Neural progenitor cell (in vitro differentiated cells): ENCODE measurements around the gene PRKAG2. TPM values are rescaled to one million over a fixed set of nuclear protein-coding genes. Genes with fewer than 3 reads are reported as not detected.

Source experiments
- DNase-seq: peaks from one replicate; pipeline ENCODE4 v3.0.0-alpha.2; 2016; ENCODE audit warnings: low spot score
- H2AFZ ChIP-seq: fragments of 200-600 bp; sonication (generic); replicated peaks from 2 replicates; pipeline ENCODE4 v1.6.1; 2016; ENCODE audit warnings: antibody characterized with exemption
- H3F3A ChIP-seq: fragments of 200-600 bp; sonication (generic); 2 replicates; pipeline ENCODE4 v1.6.1; 2016; ENCODE audit warnings: antibody characterized with exemption, low read depth
- H3K27ac ChIP-seq: fragments of 200-600 bp; sonication (generic); 2 replicates; pipeline ENCODE4 v1.5.1; 2016; ENCODE audit warnings: mild to moderate bottlenecking
- H3K27me3 ChIP-seq: fragments of 200-600 bp; sonication (generic); 2 replicates; pipeline ENCODE4 v1.6.1; 2016; ENCODE audit warnings: mild to moderate bottlenecking, moderate library complexity
- H3K36me3 ChIP-seq: fragments of 200-600 bp; sonication (generic); 2 replicates; pipeline ENCODE4 v1.5.1; 2016
- H3K4me1 ChIP-seq: fragments of 200-600 bp; sonication (generic); 2 replicates; pipeline ENCODE4 v1.6.1; 2016; ENCODE audit warnings: mixed run types
- H3K4me2 ChIP-seq: fragments of 200-600 bp; sonication (generic); 2 replicates; pipeline ENCODE4 v1.6.1; 2016
- H3K4me3 ChIP-seq: fragments of 200-600 bp; sonication (generic); 2 replicates; pipeline ENCODE4 v1.5.1; 2016
- H3K79me2 ChIP-seq: fragments of 200-600 bp; sonication (generic); 2 replicates; pipeline ENCODE4 v1.6.1; 2016; ENCODE audit warnings: low read depth
- H3K9ac ChIP-seq: fragments of 200-600 bp; sonication (generic); 2 replicates; pipeline ENCODE4 v1.6.1; 2016
- H3K9me3 ChIP-seq: fragments of 200-600 bp; sonication (generic); 2 replicates; pipeline ENCODE4 v1.5.1; 2016; ENCODE audit warnings: low read depth
- H4K20me1 ChIP-seq: fragments of 200-600 bp; sonication (generic); 2 replicates; pipeline ENCODE4 v1.6.1; 2016; ENCODE audit warnings: low read depth
- H3K27ac Mint-ChIP-seq: 3 replicates; pipeline ENCODE4 v1.8.0; 2021; ENCODE audit warnings: mixed read lengths
- H3K27me3 Mint-ChIP-seq: 2 replicates; pipeline ENCODE4 v1.8.0; 2022; ENCODE audit warnings: low read depth, mild to moderate bottlenecking, inconsistent platforms, moderate library complexity, mixed read lengths; ENCODE audit not compliant: insufficient read depth
- H3K36me3 Mint-ChIP-seq: 3 replicates; pipeline ENCODE4 v1.8.0; 2021; ENCODE audit warnings: mixed read lengths
- H3K4me1 Mint-ChIP-seq: 3 replicates; pipeline ENCODE4 v1.8.0; 2021; ENCODE audit warnings: mixed read lengths
- H3K4me3 Mint-ChIP-seq: 3 replicates; pipeline ENCODE4 v1.8.0; 2021; ENCODE audit warnings: mild to moderate bottlenecking, moderate library complexity, mixed read lengths
- H3K9me3 Mint-ChIP-seq: 3 replicates; pipeline ENCODE4 v1.8.0; 2020; ENCODE audit warnings: mixed read lengths
- CTCF ChIP-seq: fragments of 200-600 bp; sonication (generic); IDR thresholded peaks from 2 replicates; pipeline ENCODE4 v1.5.1; 2017; ENCODE audit warnings: antibody characterized with exemption, mild to moderate bottlenecking
- EZH2 ChIP-seq: fragments of 200-600 bp; sonication (generic); IDR thresholded peaks from 2 replicates; pipeline ENCODE4 v1.6.1; 2017; ENCODE audit warnings: antibody characterized with exemption, mild to moderate bottlenecking, moderate library complexity
- EZH2phosphoT487 ChIP-seq: fragments of 200-600 bp; sonication (generic); IDR thresholded peaks from 2 replicates; pipeline ENCODE4 v1.6.1; 2017; ENCODE audit warnings: antibody characterized with exemption
- total RNA-seq: library from RNA; depleted of rRNA; stranded (reverse); fragments of >200 nt; gene quantifications from 2 replicates; pipeline ENCODE4 v1.2.3, GENCODE V29; 2015; ENCODE audit warnings: low replicate concordance

Gene PRKAG2
- total RNA-seq, 1 donor from 2014 or later: 11.4 TPM

DNA sequence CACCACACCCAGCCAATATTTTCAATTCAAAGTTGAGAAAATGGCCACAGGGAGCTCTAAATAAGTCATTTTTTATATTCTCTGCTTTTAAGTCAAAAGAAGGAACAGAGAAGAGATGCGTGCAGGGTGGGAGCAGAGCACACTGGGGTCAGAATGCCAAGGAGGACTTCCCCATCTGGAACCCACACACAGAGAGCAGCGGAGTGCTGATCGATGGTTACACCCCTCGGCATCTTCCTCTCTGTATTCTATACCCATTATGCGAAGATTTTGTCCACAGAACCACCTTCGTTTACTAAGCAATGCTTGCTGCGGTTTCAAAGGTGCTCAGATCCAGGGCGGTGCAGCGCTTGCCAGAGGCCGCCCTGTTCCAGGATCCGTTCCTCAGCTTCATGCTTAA lies 265.9 kb downstream of the PRKAG2 start:
- no peak overlapping the region for H3K4me2 ChIP-seq
- Mint-ChIP-seq H3K9me3 (no peaks in the 10 kb centered on the region), H3K4me3 (no peak overlapping the region), H3K36me3 (peaks cover 2% of the 10 kb centered on the region), H3K4me1 (peaks cover 7% of the 10 kb centered on the region), H3K27ac (no peak overlapping the region), H3K27me3 (peaks cover 6% of the 10 kb centered on the region)
- H3K4me1 ChIP-seq: peaks cover 4% of the 10 kb centered on the region
- no peaks in the 10 kb centered on the region for H3K9me3 ChIP-seq
- no peak overlapping the region for H3K27ac ChIP-seq
- H3K4me3 ChIP-seq: no peak overlapping the region
- no peaks in the 10 kb centered on the region for H3K27me3 ChIP-seq
- TF ChIP-seq EZH2: no peak
- TF ChIP-seq CTCF: no peak
- TF ChIP-seq EZH2phosphoT487: no peak
- no peak for DNase-seq
- no peak overlapping the region for H2AFZ ChIP-seq
- H3K36me3 ChIP-seq: no peaks in the 10 kb centered on the region
- H3K79me2 ChIP-seq: no peaks in the 10 kb centered on the region
- no peaks in the 10 kb centered on the region for H3F3A ChIP-seq
- no peaks in the 10 kb centered on the region for H4K20me1 ChIP-seq
- H3K9ac ChIP-seq: no peak overlapping the region

DNA sequence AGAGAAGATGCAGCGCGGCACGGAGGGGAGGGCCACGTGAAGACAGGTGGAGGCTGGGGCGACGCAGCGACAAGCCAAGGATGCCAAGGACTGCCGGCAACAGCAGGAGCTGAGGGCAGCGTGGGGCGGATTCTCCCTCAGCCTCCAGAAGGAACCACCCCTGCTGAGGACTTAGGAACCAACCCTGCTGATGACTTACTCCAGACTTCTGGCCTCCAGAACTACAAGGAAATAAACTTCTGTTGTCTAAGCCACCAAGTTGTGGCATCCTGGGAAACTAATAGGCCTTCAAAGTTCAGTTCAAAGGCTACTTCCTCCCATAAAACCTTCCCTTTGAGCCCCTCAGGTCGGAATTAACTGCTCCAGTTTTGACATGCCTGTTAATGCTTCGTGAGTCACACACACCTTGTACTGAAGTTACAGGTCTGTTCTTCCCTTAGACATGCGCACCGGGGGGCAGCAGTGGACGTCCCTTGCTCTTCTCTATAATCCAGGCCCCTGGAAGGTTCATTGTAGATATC lies 268.8 kb downstream of the PRKAG2 start:
- Histone ChIP-seq H2AFZ (no peak overlapping the region), H3F3A (no peaks in the 10 kb centered on the region), H3K27ac (no peak overlapping the region), H3K9ac (no peak overlapping the region), H3K36me3 (no peaks in the 10 kb centered on the region), H3K4me2 (no peak overlapping the region), H3K9me3 (no peaks in the 10 kb centered on the region), H3K4me3 (no peak overlapping the region), H3K27me3 (no peaks in the 10 kb centered on the region), H3K79me2 (no peaks in the 10 kb centered on the region), H3K4me1 (peaks cover 4% of the 10 kb centered on the region), H4K20me1 (no peaks in the 10 kb centered on the region)
- no peak overlapping the region for H3K4me3 Mint-ChIP-seq
- peaks cover 2% of the 10 kb centered on the region for H3K9me3 Mint-ChIP-seq
- peaks cover 2% of the 10 kb centered on the region for H3K36me3 Mint-ChIP-seq
- peak overlapping the region; percentile 57 for H3K27ac Mint-ChIP-seq
- no peak for DNase-seq
- TF ChIP-seq CTCF (no peak), EZH2 (no peak), EZH2phosphoT487 (no peak)
- H3K27me3 Mint-ChIP-seq: peaks cover 6% of the 10 kb centered on the region
- peaks cover 7% of the 10 kb centered on the region for H3K4me1 Mint-ChIP-seq

DNA sequence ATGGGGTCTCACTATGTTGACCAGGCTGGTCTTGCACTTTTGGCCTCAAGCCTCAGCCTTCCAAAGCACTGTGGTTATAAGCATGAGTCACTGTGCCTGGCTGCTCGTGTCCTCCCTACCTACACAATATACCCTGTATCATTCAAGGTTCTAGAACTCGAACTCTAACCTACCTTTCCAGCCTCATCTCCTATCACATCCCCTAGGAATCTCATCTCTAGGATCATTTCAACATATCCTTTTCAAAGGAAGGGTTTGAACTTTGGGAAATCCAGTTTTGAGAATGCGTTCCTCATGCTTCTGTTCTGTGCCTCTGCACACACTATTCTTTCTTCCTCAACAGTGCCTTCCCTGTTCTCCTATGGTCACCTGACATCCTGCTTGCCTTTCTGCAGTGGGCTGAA lies 269.4 kb downstream of the PRKAG2 start:
- Histone ChIP-seq H3K4me3 (no peak overlapping the region), H3K9ac (no peak overlapping the region), H3K27ac (no peak overlapping the region), H3K36me3 (no peaks in the 10 kb centered on the region), H3K27me3 (no peaks in the 10 kb centered on the region), H3K9me3 (no peaks in the 10 kb centered on the region), H3K79me2 (no peaks in the 10 kb centered on the region), H4K20me1 (no peaks in the 10 kb centered on the region), H3K4me1 (peaks cover 4% of the 10 kb centered on the region), H3K4me2 (no peak overlapping the region), H2AFZ (no peak overlapping the region), H3F3A (no peaks in the 10 kb centered on the region)
- H3K9me3 Mint-ChIP-seq: peaks cover 2% of the 10 kb centered on the region
- DNase-seq: no peak
- H3K4me3 Mint-ChIP-seq: no peak overlapping the region
- H3K27ac Mint-ChIP-seq: no peak overlapping the region
- peaks cover 5% of the 10 kb centered on the region for H3K27me3 Mint-ChIP-seq
- TF ChIP-seq EZH2: no peak
- TF ChIP-seq CTCF: no peak
- no peak for TF ChIP-seq EZH2phosphoT487
- peaks cover 4% of the 10 kb centered on the region for H3K36me3 Mint-ChIP-seq
- H3K4me1 Mint-ChIP-seq: peaks cover 7% of the 10 kb centered on the region
